Measurements from ENCODE around the gene ENDOD1.

Gene ENDOD1

GRCh38 chr11:95161248-95161647 is 71.6 kb downstream of the ENDOD1 start:
- H3K9me3 Mint-ChIP-seq = no peaks in the 10 kb centered on the region
- DNase-seq = no peak
- peaks cover 32% of the 10 kb centered on the region for H3K4me1 Mint-ChIP-seq
- H3K27me3 Mint-ChIP-seq = no peaks in the 10 kb centered on the region
- H3K36me3 Mint-ChIP-seq = peaks cover 25% of the 10 kb centered on the region
- H3K4me3 Mint-ChIP-seq = no peak overlapping the region
- CTCF ChIA-PET = interaction anchor here (1.2 to 11.8 kb wide), 3 partner anchors 9 to 544 kb away, joined by 3 to 277 read pairs (median 4); no protein-coding TSS in a partner anchor
- H3K27ac Mint-ChIP-seq = no peak overlapping the region

GRCh38 chr11:95163106-95163505 is 73.5 kb downstream of the ENDOD1 start:
- no peak for DNase-seq
- no peaks in the 10 kb centered on the region for H3K9me3 Mint-ChIP-seq
- H3K27me3 Mint-ChIP-seq = no peaks in the 10 kb centered on the region
- no peak overlapping the region for H3K4me3 Mint-ChIP-seq
- CTCF ChIA-PET = interaction anchor here (11.8 kb wide), 1 partner anchor 542 kb away, joined by 277 read pairs; no protein-coding TSS in a partner anchor
- H3K27ac Mint-ChIP-seq = no peak overlapping the region
- H3K36me3 Mint-ChIP-seq = peaks cover 24% of the 10 kb centered on the region
- H3K4me1 Mint-ChIP-seq = peaks cover 25% of the 10 kb centered on the region

DNA sequence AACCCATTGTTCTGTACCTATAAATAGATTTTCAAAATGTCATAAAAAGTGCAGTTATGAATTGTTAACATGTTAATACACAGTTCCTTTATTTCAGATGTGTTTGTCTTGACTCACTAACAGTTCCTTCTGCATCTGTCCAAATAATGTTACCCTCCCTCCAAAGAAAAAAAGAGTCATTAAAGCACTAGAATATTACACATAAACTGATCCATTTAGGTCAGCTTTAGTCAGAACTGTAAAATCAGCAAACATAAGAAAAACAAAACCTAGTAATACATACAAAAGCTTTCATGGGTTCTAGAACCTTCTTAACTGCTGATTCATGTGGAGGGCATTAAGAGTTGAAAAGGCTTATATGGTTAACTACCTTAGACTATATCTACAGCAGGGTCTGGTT is 76.0 kb downstream of the ENDOD1 start:
- Mint-ChIP-seq H3K27ac (no peak overlapping the region), H3K9me3 (no peaks in the 10 kb centered on the region), H3K27me3 (no peaks in the 10 kb centered on the region), H3K36me3 (peaks cover 27% of the 10 kb centered on the region), H3K4me1 (peaks cover 21% of the 10 kb centered on the region), H3K4me3 (no peak overlapping the region)
- CTCF ChIA-PET = interaction anchor here (0.5 to 1.5 kb wide), 3 partner anchors 11 to 1449 kb away, joined by 3 to 6 read pairs (median 3); no protein-coding TSS in a partner anchor
- no peak for DNase-seq

DNA sequence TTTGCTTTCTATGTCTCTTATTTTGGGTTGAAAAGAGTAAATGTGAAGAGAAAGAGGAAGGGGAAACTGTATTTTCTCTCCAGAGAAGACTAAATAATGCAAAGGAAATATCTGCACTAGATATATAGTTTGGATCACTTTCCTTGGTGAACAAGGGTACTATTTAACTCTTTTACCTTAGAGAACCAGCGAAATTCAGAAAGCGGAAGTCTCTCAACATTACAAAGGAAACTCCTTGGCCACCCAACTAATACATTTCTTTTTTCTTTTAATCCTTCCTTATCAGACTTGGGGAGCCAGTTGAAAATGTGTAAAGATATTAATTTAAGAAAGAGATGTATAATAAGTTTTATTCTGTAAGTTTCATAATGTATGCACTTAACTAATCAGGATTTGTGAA is 77.1 kb downstream of the ENDOD1 start:
- CTCF ChIA-PET = interaction anchor here (0.8 to 1.5 kb wide), 2 partner anchors 12 to 539 kb away, joined by 3 to 6 read pairs; no protein-coding TSS in a partner anchor
- no peak overlapping the region for H3K27ac Mint-ChIP-seq

GRCh38 chr11:95170294-95170693 is 80.6 kb downstream of the ENDOD1 start:
- no peaks in the 10 kb centered on the region for H3K9me3 Mint-ChIP-seq

More for the DNA sequence above, 77.1 kb downstream of the ENDOD1 start:
- Mint-ChIP-seq H3K4me3 (no peak overlapping the region), H3K9me3 (no peaks in the 10 kb centered on the region), H3K27me3 (no peaks in the 10 kb centered on the region), H3K36me3 (peaks cover 32% of the 10 kb centered on the region), H3K4me1 (peaks cover 21% of the 10 kb centered on the region)
- DNase-seq = no peak

DNA sequence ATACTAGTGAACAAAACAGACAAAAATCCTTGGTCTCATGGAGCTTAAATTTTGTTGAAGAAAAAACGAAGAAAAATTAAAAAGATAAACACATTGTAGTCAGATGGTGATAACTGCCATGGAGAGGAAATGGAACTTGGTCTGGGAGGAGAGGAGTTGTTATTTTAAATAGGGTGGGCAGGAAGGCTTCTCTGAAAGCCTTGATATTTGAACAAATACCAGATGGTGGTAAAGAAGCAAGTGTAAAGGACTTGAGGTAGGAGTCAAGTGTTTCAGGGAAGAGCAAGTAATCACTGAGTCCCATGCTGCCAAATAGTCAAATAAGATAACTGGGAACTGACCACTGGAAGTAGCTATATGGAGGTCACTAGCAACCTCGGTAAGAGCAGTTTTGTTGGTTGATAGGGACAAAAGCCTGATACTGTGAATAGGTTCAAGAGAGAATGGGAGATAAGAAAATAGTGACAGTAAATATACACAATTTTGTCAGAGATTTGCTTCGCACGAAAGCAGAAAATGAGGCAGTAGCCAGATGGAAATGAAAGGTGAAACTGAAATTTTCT is 86.3 kb downstream of the ENDOD1 start:
- no peaks in the 10 kb centered on the region for H3K4me1 Mint-ChIP-seq
- no peaks in the 10 kb centered on the region for H3K9me3 Mint-ChIP-seq
- H3K27me3 Mint-ChIP-seq = no peaks in the 10 kb centered on the region
- CTCF ChIA-PET = interaction anchor here (0.6 kb wide), 1 partner anchor 10 kb away, joined by 4 read pairs; no protein-coding TSS in a partner anchor
- no peak overlapping the region for H3K4me3 Mint-ChIP-seq
- H3K36me3 Mint-ChIP-seq = peaks cover 45% of the 10 kb centered on the region
- DNase-seq = no peak
- no peak overlapping the region for H3K27ac Mint-ChIP-seq

More at GRCh38 chr11:95170294-95170693, 80.6 kb downstream of the ENDOD1 start:
- H3K36me3 Mint-ChIP-seq = peaks cover 27% of the 10 kb centered on the region
- no peak overlapping the region for H3K27ac Mint-ChIP-seq
- no peak overlapping the region for H3K4me3 Mint-ChIP-seq
- CTCF ChIA-PET = interaction anchor here (0.6 to 1.0 kb wide), 2 partner anchors 16 to 375 kb away, joined by 3 to 4 read pairs; no protein-coding TSS in a partner anchor
- no peaks in the 10 kb centered on the region for H3K4me1 Mint-ChIP-seq
- DNase-seq = no peak
- H3K27me3 Mint-ChIP-seq = no peaks in the 10 kb centered on the region

All from activated naive CD4-positive, alpha-beta T cell treated with anti-CD3 and anti-CD28 coated beads, Interleukin-2, amount 10 ng/mL, durations not matched to agents 7 days and 5 days (primary cell).